Thyroid gland (tissue), 4 donors: ENCODE results near the gene ABCA2.

ENCODE experiments used
- POLR2A ChIP-seq, 2 donors: fragments of 450-650 bp; IDR thresholded peaks; one replicate each; pipeline ENCODE4 v1.6.1; 2017; ENCODE audit warnings: antibody characterized with exemption in 2 of 2, mild to moderate bottlenecking in 2 of 2, moderate library complexity in 1 of 2
- TF ChIP-seq, protein P1 (sequence below), 6 experiments: fragments of 200-600 bp in 3 of 6; fragments of 450-650 bp in 3 of 6; sonication (generic) in 3 of 6; IDR thresholded peaks; one replicate each; pipeline ENCODE4 v1.5.1; 2016 to 2019; ENCODE audit warnings: antibody characterized with exemption in 6 of 6, mild to moderate bottlenecking in 2 of 6, inconsistent platforms in 1 of 6, moderate library complexity in 1 of 6

- TF ChIP-seq, protein P1, sequence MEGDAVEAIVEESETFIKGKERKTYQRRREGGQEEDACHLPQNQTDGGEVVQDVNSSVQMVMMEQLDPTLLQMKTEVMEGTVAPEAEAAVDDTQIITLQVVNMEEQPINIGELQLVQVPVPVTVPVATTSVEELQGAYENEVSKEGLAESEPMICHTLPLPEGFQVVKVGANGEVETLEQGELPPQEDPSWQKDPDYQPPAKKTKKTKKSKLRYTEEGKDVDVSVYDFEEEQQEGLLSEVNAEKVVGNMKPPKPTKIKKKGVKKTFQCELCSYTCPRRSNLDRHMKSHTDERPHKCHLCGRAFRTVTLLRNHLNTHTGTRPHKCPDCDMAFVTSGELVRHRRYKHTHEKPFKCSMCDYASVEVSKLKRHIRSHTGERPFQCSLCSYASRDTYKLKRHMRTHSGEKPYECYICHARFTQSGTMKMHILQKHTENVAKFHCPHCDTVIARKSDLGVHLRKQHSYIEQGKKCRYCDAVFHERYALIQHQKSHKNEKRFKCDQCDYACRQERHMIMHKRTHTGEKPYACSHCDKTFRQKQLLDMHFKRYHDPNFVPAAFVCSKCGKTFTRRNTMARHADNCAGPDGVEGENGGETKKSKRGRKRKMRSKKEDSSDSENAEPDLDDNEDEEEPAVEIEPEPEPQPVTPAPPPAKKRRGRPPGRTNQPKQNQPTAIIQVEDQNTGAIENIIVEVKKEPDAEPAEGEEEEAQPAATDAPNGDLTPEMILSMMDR (IDR thresholded peaks at IDR 0.05), result no peak
- no peak for TF ChIP-seq POLR2A (IDR thresholded peaks at IDR 0.05)
Observed at GRCh38 chr9:136965771-136966484, 62.1 kb downstream of the ABCA2 start.
